Stimulated activated naive CD4-positive, alpha-beta T cell treated with Interleukin-2 at 50 U/mL for 16 hours (primary cell): ENCODE measurements around the gene NFKBIE.

Source experiments
- DNase-seq: peaks from one replicate; lab custom pipeline; 2025; lab: John Stamatoyannopoulos, UW

The NFKBIE gene

GRCh38 chr6:44258325-44258863 is 7.0 kb downstream of the NFKBIE start:
- DNase-seq: no peak

DNA sequence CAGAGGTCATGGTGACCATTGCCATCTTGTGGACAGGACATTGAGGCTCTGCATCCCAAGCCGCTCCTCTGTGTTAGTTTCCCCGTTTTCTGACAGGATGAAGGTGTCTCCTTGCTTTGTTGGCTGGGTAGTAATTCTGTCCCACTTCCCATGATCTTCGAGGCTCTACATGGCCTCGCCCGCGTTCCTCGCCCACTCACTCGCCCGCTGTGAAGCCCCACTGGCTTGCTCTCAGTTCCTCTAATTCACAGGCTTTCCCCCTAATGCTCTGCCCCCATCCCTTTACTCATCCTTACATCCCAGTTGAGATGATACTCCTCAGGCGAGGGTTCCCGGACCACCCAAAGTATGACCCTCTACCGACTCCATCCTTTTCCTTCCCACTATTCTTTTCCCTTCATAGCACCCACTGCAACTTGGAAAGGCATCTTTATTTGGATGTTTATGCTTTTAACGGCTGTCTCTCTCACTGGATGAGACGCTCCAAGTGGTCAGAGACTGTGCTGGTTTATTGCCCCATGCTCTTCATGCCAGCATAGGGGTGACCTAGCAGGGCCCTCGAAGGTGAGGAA is 7.5 kb downstream of the NFKBIE start:
- DNase-seq: no peak

DNA sequence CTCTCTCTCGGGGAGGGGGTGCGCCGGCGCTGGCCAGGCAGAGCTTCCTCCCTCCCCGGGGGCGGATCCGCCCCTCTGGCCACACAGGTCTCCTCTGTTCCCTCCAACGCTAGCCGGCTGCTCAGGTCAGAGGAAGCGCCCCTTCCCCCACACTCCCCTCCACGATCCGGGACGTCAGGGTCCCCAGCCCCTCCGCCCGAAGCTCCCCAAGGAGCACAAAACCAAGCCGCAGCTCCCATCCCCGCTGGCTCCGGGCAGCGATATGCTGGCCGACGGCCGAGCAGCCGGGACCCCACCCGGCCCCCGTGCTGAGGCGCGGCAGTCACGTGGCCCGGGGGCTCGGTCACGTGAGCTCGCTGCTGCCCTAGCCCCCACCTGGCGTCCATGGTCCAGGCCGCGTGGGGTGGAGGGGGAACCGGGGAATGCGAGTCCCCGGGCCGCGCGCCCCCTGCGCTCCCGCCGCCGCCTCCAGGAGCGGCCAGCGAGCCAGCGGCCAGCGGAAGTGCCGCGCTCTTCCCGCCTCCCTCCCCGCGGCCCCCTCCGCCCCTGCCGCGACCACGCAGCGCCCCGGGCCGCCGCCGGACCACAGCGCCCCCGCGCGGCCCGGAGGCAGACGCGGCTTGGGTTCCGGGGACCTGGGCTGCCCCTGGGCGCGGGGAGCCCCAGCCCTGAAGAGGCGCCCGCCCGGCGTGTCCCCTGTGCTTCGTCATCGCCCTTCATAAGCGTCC is 8.2 kb downstream of the NFKBIE start, which contains the start of gene SLC35B2:
SLC35B2 (minus strand) TSS at position 504 of the 728 bp plus-strand sequence; CDS start at position 386, 118 bp downstream.
- peak; percentile 67 for DNase-seq

GRCh38 chr6:44256775-44257024 is 8.7 kb downstream of the NFKBIE start:
- DNase-seq: peak; percentile 26

- no peak for DNase-seq
Observed at GRCh38 chr6:44255871-44256774, 9.2 kb downstream of the NFKBIE start.

- peak; percentile 33 for DNase-seq
Observed at GRCh38 chr6:44255105-44255808, 10.1 kb downstream of the NFKBIE start.

DNA sequence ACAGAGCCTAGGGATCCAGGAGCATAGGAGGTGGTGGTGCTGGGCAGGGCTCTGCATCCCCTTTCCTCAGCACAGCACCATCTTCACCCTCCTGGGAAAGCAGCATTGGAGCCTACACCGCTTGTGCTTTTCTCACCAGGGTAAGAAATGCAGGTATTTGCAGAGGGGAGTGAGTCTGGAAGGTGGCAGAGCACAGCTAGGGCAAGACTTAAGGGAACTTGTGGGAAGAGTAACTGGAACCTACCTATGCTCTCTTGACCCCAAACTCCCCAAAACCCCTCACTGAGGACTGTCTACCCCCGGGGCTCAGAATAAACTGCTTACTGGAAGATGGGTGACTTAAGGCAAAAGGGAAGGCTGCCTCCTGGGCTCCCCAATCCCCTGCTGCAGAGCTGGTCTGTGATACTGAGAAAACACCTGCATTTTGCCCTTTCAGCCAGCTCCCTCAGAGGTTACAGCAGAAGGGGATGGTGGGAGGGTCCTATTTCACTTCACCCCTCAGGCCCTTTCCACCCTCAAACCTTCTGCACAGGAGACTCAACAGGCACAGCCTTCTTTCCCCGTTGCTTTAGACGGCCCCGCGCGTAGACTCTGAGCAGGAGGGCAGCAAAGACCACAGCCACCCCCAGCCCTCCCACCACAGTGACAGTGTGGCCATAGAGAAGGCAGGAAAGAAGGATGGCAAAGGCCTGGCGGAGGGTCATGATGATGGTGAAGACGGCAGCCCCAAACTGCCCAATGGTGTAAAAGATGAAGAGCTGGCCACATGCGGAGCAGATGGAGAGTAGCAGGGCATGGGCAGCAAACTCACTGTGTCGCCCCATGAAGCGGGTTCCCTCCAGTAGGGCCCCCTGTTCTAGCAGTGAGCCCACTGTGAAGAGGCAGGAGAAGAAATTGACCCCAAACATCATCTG is 10.9 kb downstream of the NFKBIE start:
- no peak for DNase-seq

- peak; percentile 43 for DNase-seq
Observed at GRCh38 chr6:44253307-44254101, 11.8 kb downstream of the NFKBIE start.

- DNase-seq: no peak
Observed at GRCh38 chr6:44251576-44252524, 13.5 kb downstream of the NFKBIE start.

- no peak for DNase-seq
Observed at GRCh38 chr6:44250718-44251123, 14.6 kb downstream of the NFKBIE start.

DNA sequence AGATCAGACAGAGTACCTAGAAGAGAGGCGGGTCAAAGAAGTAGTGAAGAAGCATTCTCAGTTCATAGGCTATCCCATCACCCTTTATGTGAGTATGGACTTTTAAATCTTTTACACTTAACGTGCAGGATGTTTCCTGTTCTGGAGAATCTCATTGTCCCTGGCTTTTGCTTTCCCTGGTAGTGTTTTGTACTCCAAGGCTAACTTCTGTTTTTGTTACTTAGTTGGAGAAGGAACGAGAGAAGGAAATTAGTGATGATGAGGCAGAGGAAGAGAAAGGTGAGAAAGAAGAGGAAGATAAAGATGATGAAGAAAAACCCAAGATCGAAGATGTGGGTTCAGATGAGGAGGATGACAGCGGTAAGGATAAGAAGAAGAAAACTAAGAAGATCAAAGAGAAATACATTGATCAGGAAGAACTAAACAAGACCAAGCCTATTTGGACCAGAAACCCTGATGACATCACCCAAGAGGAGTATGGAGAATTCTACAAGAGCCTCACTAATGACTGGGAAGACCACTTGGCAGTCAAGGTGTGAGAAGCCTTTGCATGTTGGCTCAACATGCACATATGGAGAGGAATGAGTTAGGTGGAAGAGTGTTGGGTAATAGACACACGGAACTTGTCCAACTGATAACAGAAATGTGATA is 15.2 kb downstream of the NFKBIE start:
- no peak for DNase-seq

DNA sequence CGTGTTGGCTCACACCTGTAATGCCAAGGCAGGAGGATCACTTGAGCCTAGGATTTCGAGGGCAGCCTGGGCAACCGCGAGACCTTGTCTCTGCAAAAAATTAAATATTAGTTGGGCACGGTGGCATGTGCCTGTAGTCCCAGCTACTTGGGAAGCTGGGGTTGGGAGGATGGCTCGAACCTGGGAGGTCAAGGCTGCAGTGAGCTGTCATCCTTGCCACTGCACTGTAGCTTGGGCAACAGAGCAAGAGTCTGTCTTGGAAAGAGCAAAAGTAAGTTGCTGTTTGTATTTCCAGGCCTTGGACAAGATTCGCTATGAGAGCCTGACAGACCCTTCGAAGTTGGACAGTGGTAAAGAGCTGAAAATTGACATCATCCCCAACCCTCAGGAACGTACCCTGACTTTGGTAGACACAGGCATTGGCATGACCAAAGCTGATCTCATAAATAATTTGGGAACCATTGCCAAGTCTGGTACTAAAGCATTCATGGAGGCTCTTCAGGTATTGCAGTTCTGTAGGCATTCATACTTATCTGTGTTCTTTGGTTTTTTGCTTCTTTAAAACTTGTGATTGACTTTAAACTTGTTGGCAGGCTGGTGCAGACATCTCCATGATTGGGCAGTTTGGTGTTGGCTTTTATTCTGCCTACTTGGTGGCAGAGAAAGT is 16.1 kb downstream of the NFKBIE start:
- DNase-seq: no peak

DNA sequence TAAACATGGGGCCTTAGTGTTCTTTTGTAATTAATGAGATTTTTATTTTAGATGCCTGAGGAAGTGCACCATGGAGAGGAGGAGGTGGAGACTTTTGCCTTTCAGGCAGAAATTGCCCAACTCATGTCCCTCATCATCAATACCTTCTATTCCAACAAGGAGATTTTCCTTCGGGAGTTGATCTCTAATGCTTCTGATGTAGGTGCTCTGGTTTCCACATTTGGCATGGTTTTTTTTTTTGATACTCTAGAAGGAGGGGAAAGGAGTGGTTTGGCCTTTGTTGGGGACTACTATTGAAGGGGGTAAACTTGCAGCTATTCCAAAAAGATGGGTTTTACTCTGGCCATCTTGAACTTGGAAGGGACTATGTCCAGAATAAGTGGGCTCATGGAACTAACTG is 16.8 kb downstream of the NFKBIE start:
- no peak for DNase-seq

GRCh38 chr6:44247338-44248302 is 17.7 kb downstream of the NFKBIE start:
- peak; percentile 88 for DNase-seq

DNA sequence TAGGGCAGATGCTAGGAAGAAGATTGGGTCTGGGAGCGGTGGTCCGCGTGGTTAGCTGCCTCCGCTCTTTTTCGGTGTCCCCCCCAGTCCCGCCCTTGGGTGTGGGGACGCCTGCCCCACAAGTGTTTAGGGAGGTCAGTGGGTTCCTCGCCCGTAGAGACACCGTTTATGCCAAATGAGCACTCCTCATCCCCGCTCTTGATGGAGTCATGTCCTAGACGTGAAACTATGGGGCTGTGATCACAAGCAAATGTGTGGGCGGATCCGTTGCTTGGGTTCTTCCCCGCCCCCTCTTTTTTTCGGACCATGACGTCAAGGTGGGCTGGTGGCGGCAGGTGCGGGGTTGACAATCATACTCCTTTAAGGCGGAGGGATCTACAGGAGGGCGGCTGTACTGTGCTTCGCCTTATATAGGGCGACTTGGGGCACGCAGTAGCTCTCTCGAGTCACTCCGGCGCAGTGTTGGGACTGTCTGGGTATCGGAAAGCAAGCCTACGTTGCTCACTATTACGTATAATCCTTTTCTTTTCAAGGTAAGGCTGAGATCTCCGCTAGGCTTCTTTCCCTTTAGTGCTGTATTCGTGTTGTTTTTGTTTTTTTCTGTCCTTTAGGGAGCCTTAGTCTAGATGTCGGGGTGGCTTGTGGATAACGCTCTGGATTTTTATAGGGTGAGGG is 18.6 kb downstream of the NFKBIE start, which contains the start of gene HSP90AB1:
HSP90AB1 (plus strand) TSS at position 439 of the 675 bp plus-strand sequence. CDS start 1,529 bp downstream, outside the sequence.
- DNase-seq: peak; percentile 95
